GM12878 (cell line): ENCODE results near the gene FOXF1. TPM values are rescaled to one million over a fixed set of nuclear protein-coding genes. Genes with fewer than 3 reads are reported as not detected.

Experiments used
- ATAC-seq: fragments of 200-7000 bp; cut with Tn5 transposase; 3 replicates; pipeline ENCODE4 v1.9.1; 2020; ENCODE audit warnings: mild to moderate bottlenecking, moderate library complexity
- BruUV-seq: library from RNA; stranded (reverse); fragments of 400-500 nt; replicated peaks from 2 replicates; lab custom pipeline; 2021; lab: Mats Ljungman, UMichigan
- CTCF ChIA-PET: fragments of 300-600 bp; sonication (Branson Sonifier 250); formaldehyde crosslinking; extraction: SDS; loops from one replicate; lab custom pipeline; 2021; ENCODE audit warnings: inconsistent platforms; lab: Yijun Ruan, JAX
- POLR2A ChIA-PET: fragments of 350-600 bp; formaldehyde crosslinking; extraction: SDS; loops from one replicate; lab custom pipeline; 2021; ENCODE audit warnings: inconsistent platforms; lab: Charles Lee
- RAD21 ChIA-PET: fragments of 300-600 bp; sonication (Branson Sonifier 250); formaldehyde crosslinking; loops from one replicate; lab custom pipeline; 2023; ENCODE audit warnings: antibody characterized with exemption; ENCODE audit not compliant: unreplicated experiment; lab: Charles Lee
- SMC1A ChIA-PET: fragments of 300-600 bp; sonication (Branson Sonifier 250); formaldehyde crosslinking; loops from one replicate; lab custom pipeline; 2023; ENCODE audit not compliant: unreplicated experiment, uncharacterized antibody; lab: Charles Lee
- DNase-seq: peaks from one replicate; pipeline ENCODE4 v3.0.0-alpha.2; 2011; ENCODE audit warnings: low read depth, low spot score
- FAIRE-seq: peaks from 3 replicates; lab custom pipeline; 2011; peaks lifted over from hg19 to GRCh38; lab: Jason Lieb, UNC
- H2AFZ ChIP-seq: 2 replicates; pipeline ENCODE4 v1.6.0; 2011; ENCODE audit warnings: low read depth, low read length, control low read depth; ENCODE audit not compliant: control insufficient read depth
- H3K27ac ChIP-seq: 2 replicates; pipeline ENCODE4 v1.5.1; 2011; ENCODE audit warnings: control low read depth; ENCODE audit not compliant: control insufficient read depth, insufficient read depth
- H3K27me3 ChIP-seq, 2 experiments: replicated peaks in 1 of 2; 2 replicates each; pipeline versions ENCODE4 v1.6.0 to v1.6.1; 2011; ENCODE audit warnings: low read length in 1 of 2; ENCODE audit not compliant: control insufficient read depth in 2 of 2, insufficient read depth in 2 of 2
- H3K36me3 ChIP-seq, 2 experiments: 2 replicates each; pipeline ENCODE4 v1.5.1; 2011; ENCODE audit warnings: low read length in 1 of 2; ENCODE audit not compliant: control insufficient read depth in 2 of 2, insufficient read depth in 2 of 2
- H3K4me1 ChIP-seq: 2 replicates; pipeline ENCODE4 v1.6.1; 2011; ENCODE audit warnings: mild to moderate bottlenecking, low read length, moderate library complexity, mixed read lengths; ENCODE audit not compliant: control insufficient read depth, insufficient read depth
- H3K4me2 ChIP-seq: 2 replicates; pipeline ENCODE4 v1.6.0; 2011; ENCODE audit warnings: control low read depth; ENCODE audit not compliant: control insufficient read depth, insufficient read depth
- H3K4me3 ChIP-seq: fragments of 200-600 bp; sonication (generic); 2 replicates; pipeline ENCODE4 v1.5.1; 2016
- H3K79me2 ChIP-seq: 2 replicates; pipeline ENCODE4 v1.6.0; 2011; ENCODE audit warnings: low read length; ENCODE audit not compliant: control insufficient read depth, insufficient read depth
- H3K9ac ChIP-seq: 2 replicates; pipeline ENCODE4 v1.8.0; 2011; ENCODE audit warnings: low read length, control low read depth, mixed read lengths; ENCODE audit not compliant: control insufficient read depth, insufficient read depth
- H3K9me3 ChIP-seq: replicated peaks from 3 replicates; pipeline ENCODE4 v1.5.1; 2011; ENCODE audit warnings: mild to moderate bottlenecking, low read length; ENCODE audit not compliant: control insufficient read depth, insufficient read depth
- H4K20me1 ChIP-seq: 2 replicates; pipeline ENCODE4 v1.6.0; 2011; ENCODE audit not compliant: control insufficient read depth, insufficient read depth
- ATF7 ChIP-seq: fragments of 450-650 bp; IDR thresholded peaks from 2 replicates; pipeline ENCODE4 v1.6.1; 2016; ENCODE audit warnings: low read depth, mild to moderate bottlenecking
- BCL11A ChIP-seq: IDR thresholded peaks from 2 replicates; pipeline ENCODE4 v1.6.1; 2011; ENCODE audit warnings: low read depth, low read length
- BRCA1 ChIP-seq: IDR thresholded peaks from 2 replicates; pipeline ENCODE4 v1.6.1; 2011; ENCODE audit warnings: low read depth, low read length, improper control_type of control experiment
- IRF3 ChIP-seq: fragments of 450-650 bp; IDR thresholded peaks from 2 replicates; pipeline ENCODE4 v1.6.1; 2014; ENCODE audit warnings: mild to moderate bottlenecking
- NFXL1 ChIP-seq: fragments of 450-650 bp; IDR thresholded peaks from 2 replicates; pipeline ENCODE4 v1.6.1; 2017; ENCODE audit warnings: antibody characterized with exemption, mild to moderate bottlenecking, borderline replicate concordance
- NR2C1 ChIP-seq: fragments of 450-650 bp; IDR thresholded peaks from 2 replicates; pipeline ENCODE4 v1.6.1; 2017; ENCODE audit warnings: antibody characterized with exemption, mild to moderate bottlenecking, moderate library complexity
- PML ChIP-seq: IDR thresholded peaks from 2 replicates; pipeline ENCODE4 v1.6.1; 2012; ENCODE audit warnings: low read length, inconsistent platforms
- POU2F2 ChIP-seq: IDR thresholded peaks from 3 replicates; pipeline ENCODE4 v1.6.1; 2011; ENCODE audit warnings: low read depth, mild to moderate bottlenecking, low read length, borderline replicate concordance
- RBBP5 ChIP-seq: fragments of 200-600 bp; sonication (generic); conservative IDR thresholded peaks from 2 replicates; pipeline ENCODE4 v1.6.1; 2016
- STAT1 ChIP-seq: fragments of 450-650 bp; conservative IDR thresholded peaks from 2 replicates; pipeline ENCODE4 v1.6.1; 2014; ENCODE audit warnings: antibody characterized with exemption, mild to moderate bottlenecking
- TARDBP ChIP-seq: IDR thresholded peaks from 2 replicates; pipeline ENCODE4 v1.6.1; 2016; ENCODE audit warnings: borderline replicate concordance
- WRNIP1 ChIP-seq: IDR thresholded peaks from 2 replicates; pipeline ENCODE4 v1.6.1; 2011; ENCODE audit warnings: low read depth, low read length, improper control_type of control experiment, borderline replicate concordance
- ZNF384 ChIP-seq: IDR thresholded peaks from 2 replicates; pipeline ENCODE4 v1.6.1; 2012; ENCODE audit warnings: low read depth, mild to moderate bottlenecking, low read length, improper control_type of control experiment, borderline replicate concordance
- WGBS: methylation state at CpG from one replicate; pipeline ENCODE4 v1.1.6; 2016; ENCODE audit warnings: low lambda C conversion rate; ENCODE audit not compliant: insufficient replicate concordance, insufficient coverage; ENCODE audit errors: missing lambda C conversion rate; 5-methylcytosine and 5-hydroxymethylcytosine counted together
- in situ Hi-C: fragments of 300-500 bp; cut with MboI; formaldehyde crosslinking; loops from 9 replicates; pipeline ENCODE4 v1.14.3; 2018; ENCODE audit warnings: mixed read lengths
- intact Hi-C: fragments of 100-400 bp; cut with micrococcal nuclease; formaldehyde crosslinking; loops from one replicate; pipeline ENCODE4 v1.14.2; 2022; ENCODE audit not compliant: unreplicated experiment
- polyA plus RNA-seq, 11 experiments: library from polyadenylated mRNA; depleted of rRNA in 4 of 11; unstranded in 6 of 11; stranded (reverse) in 5 of 11; fragments of >200 nt; fragmentation: Nextera tagmentation in 4 of 11; fragmentation: Illumina TruSeq in 1 of 11; extraction: Ambion mirVana in 4 of 11; extraction: Trizol in 1 of 11; gene quantifications; 1 replicate in 1 of 11; 2 replicates in 10 of 11; pipeline versions ENCODE4 v1.2.1 to v1.2.3, GENCODE V29; 2011 to 2016; ENCODE audit warnings: inconsistent platforms in 2 of 11, missing spikeins in 2 of 11, low read depth in 1 of 11
- total RNA-seq, 4 experiments: library from RNA; depleted of rRNA in 3 of 4; stranded (reverse); fragments of >200 nt in 3 of 4; fragmentation: Illumina TruSeq in 1 of 4; extraction: Trizol in 1 of 4; gene quantifications; 2 replicates each; pipeline versions ENCODE4 v1.2.1 to v1.2.3, GENCODE V29; 2013 to 2021
- TF ChIP-seq, protein P1 (sequence below): fragments of 450-650 bp; IDR thresholded peaks from 2 replicates; pipeline ENCODE4 v1.6.1; 2017; ENCODE audit warnings: borderline replicate concordance
- TF ChIP-seq, protein P2 (sequence below): fragments of 450-650 bp; IDR thresholded peaks from 2 replicates; pipeline ENCODE4 v1.6.1; 2018; ENCODE audit warnings: mild to moderate bottlenecking, low read depth, moderate library complexity; ENCODE audit not compliant: partially characterized antibody

FOXF1 gene
- total and polyA plus RNA-seq, 10 of the 15 experiments (the other 5 are each of a cell fraction or from before 2014, with no cell fraction given): 0.01 TPM; not detected in 9

- RAD21 ChIA-PET: no interaction called here
- no peaks in the 10 kb centered on the region for H3K27me3 ChIP-seq
- in situ Hi-C loops (no loop called here), intact Hi-C loops (no loop called here)
- no peak overlapping the region for H3K4me3 ChIP-seq
- H3K4me2 ChIP-seq: no peak overlapping the region
- H3K9me3 ChIP-seq: no peaks in the 10 kb centered on the region
- DNase-seq: no peak
- FAIRE-seq: no peak
- no peak overlapping the region for H3K27ac ChIP-seq
- SMC1A ChIA-PET: no interaction called here
- CTCF ChIA-PET: no interaction called here
- POLR2A ChIA-PET: interaction anchor here (0.5 kb wide), 1 partner anchor 746 kb away, joined by 3 read pairs; no protein-coding TSS in a partner anchor
- BruUV-seq: no TSS peak
- no peak overlapping the region for H3K9ac ChIP-seq
- H2AFZ ChIP-seq: no peak overlapping the region
- WGBS: 89% methylated on average over 46 of the region's 49 CpGs
- H3K4me1 ChIP-seq: no peaks in the 10 kb centered on the region
- no peaks in the 10 kb centered on the region; the same call in 1 of the 2 replicates for H4K20me1 ChIP-seq
- no peak for ATAC-seq
- H3K36me3 ChIP-seq: no peaks in the 10 kb centered on the region; a peak in 1 of 4 replicates
- no peaks in the 10 kb centered on the region for H3K79me2 ChIP-seq
- TF ChIP-seq ZNF384 (no peak), NR2C1 (no peak), TARDBP (no peak), PML (no peak), ATF7 (no peak), BRCA1 (no peak), IRF3 (no peak), WRNIP1 (no peak), RBBP5 (no peak), NFXL1 (no peak), STAT1 (no peak), POU2F2 (no peak), BCL11A (no peak)
- TF ChIP-seq, protein P1, sequence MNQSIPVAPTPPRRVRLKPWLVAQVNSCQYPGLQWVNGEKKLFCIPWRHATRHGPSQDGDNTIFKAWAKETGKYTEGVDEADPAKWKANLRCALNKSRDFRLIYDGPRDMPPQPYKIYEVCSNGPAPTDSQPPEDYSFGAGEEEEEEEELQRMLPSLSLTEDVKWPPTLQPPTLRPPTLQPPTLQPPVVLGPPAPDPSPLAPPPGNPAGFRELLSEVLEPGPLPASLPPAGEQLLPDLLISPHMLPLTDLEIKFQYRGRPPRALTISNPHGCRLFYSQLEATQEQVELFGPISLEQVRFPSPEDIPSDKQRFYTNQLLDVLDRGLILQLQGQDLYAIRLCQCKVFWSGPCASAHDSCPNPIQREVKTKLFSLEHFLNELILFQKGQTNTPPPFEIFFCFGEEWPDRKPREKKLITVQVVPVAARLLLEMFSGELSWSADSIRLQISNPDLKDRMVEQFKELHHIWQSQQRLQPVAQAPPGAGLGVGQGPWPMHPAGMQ: no peak
- TF ChIP-seq, protein P2, sequence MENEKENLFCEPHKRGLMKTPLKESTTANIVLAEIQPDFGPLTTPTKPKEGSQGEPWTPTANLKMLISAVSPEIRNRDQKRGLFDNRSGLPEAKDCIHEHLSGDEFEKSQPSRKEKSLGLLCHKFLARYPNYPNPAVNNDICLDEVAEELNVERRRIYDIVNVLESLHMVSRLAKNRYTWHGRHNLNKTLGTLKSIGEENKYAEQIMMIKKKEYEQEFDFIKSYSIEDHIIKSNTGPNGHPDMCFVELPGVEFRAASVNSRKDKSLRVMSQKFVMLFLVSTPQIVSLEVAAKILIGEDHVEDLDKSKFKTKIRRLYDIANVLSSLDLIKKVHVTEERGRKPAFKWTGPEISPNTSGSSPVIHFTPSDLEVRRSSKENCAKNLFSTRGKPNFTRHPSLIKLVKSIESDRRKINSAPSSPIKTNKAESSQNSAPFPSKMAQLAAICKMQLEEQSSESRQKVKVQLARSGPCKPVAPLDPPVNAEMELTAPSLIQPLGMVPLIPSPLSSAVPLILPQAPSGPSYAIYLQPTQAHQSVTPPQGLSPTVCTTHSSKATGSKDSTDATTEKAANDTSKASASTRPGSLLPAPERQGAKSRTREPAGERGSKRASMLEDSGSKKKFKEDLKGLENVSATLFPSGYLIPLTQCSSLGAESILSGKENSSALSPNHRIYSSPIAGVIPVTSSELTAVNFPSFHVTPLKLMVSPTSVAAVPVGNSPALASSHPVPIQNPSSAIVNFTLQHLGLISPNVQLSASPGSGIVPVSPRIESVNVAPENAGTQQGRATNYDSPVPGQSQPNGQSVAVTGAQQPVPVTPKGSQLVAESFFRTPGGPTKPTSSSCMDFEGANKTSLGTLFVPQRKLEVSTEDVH: no peak
Observed at GRCh38 chr16:86531641-86532525, 21.6 kb downstream of the FOXF1 start.
